ENCODE measurements around the gene RNF114.

RNF114 gene

DNA sequence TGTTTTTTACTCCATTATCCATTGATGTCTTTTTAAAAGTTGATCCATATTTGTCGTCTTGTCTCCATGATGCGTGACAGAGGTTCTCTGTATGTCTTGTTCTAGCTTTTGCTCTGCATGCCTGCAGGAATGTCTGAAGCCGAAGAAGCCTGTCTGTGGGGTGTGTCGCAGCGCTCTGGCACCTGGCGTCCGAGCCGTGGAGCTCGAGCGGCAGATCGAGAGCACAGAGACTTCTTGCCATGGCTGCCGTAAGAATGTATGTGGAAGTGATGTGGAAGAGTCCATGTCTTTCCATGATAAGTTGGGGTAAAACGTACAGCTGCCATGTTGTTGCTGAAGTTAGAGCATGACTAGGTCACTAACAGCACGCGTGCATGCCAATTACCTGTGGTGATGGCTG lies 5.3 kb downstream of the RNF114 start:
- POLR2A ChIA-PET, result no interaction called here
- H3K4me1 ChIP-seq (ENCODE audit: control insufficient read depth, insufficient read depth, low read length), result peaks cover 6% of the 10 kb centered on the region
- no peak overlapping the region for H3K27ac ChIP-seq (ENCODE audit: extremely low read depth, low read depth, low read length)
- TF ChIP-seq, protein P1, sequence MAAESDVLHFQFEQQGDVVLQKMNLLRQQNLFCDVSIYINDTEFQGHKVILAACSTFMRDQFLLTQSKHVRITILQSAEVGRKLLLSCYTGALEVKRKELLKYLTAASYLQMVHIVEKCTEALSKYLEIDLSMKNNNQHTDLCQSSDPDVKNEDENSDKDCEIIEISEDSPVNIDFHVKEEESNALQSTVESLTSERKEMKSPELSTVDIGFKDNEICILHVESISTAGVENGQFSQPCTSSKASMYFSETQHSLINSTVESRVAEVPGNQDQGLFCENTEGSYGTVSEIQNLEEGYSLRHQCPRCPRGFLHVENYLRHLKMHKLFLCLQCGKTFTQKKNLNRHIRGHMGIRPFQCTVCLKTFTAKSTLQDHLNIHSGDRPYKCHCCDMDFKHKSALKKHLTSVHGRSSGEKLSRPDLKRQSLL (tag by site-specific recombination; IDR thresholded peaks at IDR 0.05), result 0 out of 2 replicates have a peak, but pooled peaks have one; percentile 37
- no peak for TF ChIP-seq ZNF214 (tag by site-specific recombination; IDR thresholded peaks at IDR 0.05; ENCODE audit: borderline replicate concordance)
- H3K9me3 ChIP-seq (ENCODE audit: control insufficient read depth, insufficient read depth, low read depth, low read length), result no peaks in the 10 kb centered on the region
- CTCF ChIA-PET, result interaction anchor here (0.6 to 0.8 kb wide), 2 partner anchors 144 to 647 kb away, joined by 3 to 4 read pairs; no protein-coding TSS in a partner anchor
- H3K4me3 ChIP-seq (ENCODE audit: low read depth, low read length), result no peak overlapping the region
- peaks cover 24 to 68% of the 10 kb centered on the region in 2 experiments; a peak in 2 of 3 replicates for H3K36me3 ChIP-seq (ENCODE audit: control insufficient read depth in 2 of 2, insufficient read depth in 1 of 2, low read length in 2 of 2)

DNA sequence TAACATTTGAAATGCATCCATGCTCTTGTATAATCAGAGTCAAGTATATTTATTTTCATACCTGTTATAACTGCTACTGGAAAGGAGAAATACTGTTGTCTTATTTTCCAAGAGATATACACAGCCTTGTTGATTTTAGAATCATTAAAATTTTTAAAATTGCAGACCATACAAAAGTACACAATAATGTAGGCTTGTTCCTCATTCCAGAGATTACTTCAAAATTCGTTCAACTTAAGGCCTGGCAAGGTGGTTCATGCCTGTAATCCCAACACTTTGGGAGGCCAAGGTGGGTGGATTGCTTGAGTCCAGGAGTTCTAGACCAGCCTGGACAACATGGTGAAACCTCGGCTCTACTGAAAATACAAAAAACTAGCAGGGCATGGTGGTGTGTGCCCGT lies 6.1 kb downstream of the RNF114 start:
- POLR2A ChIA-PET, result no interaction called here

DNA sequence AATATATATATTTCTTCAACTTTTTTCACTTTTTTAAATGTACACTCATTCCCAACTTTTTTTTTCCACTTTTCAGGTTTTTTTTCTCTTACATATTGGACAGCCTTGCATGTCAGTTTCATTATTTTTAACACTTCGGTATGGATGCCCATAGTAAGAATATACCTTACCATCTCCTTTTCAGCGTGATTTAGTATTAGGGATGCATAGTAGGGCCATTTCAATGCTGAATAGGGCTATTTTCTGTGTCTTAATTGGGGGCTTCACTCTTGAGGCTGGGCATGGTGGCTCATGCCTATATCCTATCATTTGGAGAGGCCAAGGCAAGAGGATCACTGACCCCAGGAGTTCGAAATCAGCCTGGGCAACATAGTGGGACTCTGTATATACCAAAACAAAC lies 6.7 kb downstream of the RNF114 start:
- no peak for TF ChIP-seq MYNN (tag by site-specific recombination; IDR thresholded peaks at IDR 0.05; ENCODE audit: borderline replicate concordance)
- no peak for TF ChIP-seq ZNF202 (tag by site-specific recombination; IDR thresholded peaks at IDR 0.05; ENCODE audit: borderline replicate concordance)
- TF ChIP-seq ZSCAN16 (tag by site-specific recombination; IDR thresholded peaks at IDR 0.05), result no peak
- TF ChIP-seq, protein P2, sequence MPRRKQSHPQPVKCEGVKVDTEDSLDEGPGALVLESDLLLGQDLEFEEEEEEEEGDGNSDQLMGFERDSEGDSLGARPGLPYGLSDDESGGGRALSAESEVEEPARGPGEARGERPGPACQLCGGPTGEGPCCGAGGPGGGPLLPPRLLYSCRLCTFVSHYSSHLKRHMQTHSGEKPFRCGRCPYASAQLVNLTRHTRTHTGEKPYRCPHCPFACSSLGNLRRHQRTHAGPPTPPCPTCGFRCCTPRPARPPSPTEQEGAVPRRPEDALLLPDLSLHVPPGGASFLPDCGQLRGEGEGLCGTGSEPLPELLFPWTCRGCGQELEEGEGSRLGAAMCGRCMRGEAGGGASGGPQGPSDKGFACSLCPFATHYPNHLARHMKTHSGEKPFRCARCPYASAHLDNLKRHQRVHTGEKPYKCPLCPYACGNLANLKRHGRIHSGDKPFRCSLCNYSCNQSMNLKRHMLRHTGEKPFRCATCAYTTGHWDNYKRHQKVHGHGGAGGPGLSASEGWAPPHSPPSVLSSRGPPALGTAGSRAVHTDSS (tag by site-specific recombination; IDR thresholded peaks at IDR 0.05), result no peak
- TF ChIP-seq ZNF664 (tag by site-specific recombination; IDR thresholded peaks at IDR 0.05), result peak; percentile 88
- POLR2A ChIA-PET, result no interaction called here

More for the DNA sequence above, 6.1 kb downstream of the RNF114 start:
- Histone ChIP-seq H3K9me3 (ENCODE audit: control insufficient read depth, insufficient read depth, low read depth, low read length) (no peaks in the 10 kb centered on the region), H3K27ac (ENCODE audit: extremely low read depth, low read depth, low read length) (no peak overlapping the region), H3K4me1 (ENCODE audit: control insufficient read depth, insufficient read depth, low read length) (peaks cover 6% of the 10 kb centered on the region), H3K36me3 (ENCODE audit: control insufficient read depth in 2 of 2, insufficient read depth in 1 of 2, low read length in 2 of 2) (peaks cover 24 to 75% of the 10 kb centered on the region in 2 experiments; a peak in 2 of 3 replicates), H3K4me3 (ENCODE audit: low read depth, low read length) (no peak overlapping the region)
- TF ChIP-seq ZFHX2 (tag by site-specific recombination; conservative IDR thresholded peaks at IDR 0.05) (no peak), ZNF391 (tag by site-specific recombination; IDR thresholded peaks at IDR 0.05; ENCODE audit: borderline replicate concordance, low read depth) (no peak), KLF9 (tag by site-specific recombination; IDR thresholded peaks at IDR 0.05; ENCODE audit: low read depth) (no peak), ZNF202 (tag by site-specific recombination; IDR thresholded peaks at IDR 0.05; ENCODE audit: borderline replicate concordance) (no peak)
- TF ChIP-seq, protein P3, sequence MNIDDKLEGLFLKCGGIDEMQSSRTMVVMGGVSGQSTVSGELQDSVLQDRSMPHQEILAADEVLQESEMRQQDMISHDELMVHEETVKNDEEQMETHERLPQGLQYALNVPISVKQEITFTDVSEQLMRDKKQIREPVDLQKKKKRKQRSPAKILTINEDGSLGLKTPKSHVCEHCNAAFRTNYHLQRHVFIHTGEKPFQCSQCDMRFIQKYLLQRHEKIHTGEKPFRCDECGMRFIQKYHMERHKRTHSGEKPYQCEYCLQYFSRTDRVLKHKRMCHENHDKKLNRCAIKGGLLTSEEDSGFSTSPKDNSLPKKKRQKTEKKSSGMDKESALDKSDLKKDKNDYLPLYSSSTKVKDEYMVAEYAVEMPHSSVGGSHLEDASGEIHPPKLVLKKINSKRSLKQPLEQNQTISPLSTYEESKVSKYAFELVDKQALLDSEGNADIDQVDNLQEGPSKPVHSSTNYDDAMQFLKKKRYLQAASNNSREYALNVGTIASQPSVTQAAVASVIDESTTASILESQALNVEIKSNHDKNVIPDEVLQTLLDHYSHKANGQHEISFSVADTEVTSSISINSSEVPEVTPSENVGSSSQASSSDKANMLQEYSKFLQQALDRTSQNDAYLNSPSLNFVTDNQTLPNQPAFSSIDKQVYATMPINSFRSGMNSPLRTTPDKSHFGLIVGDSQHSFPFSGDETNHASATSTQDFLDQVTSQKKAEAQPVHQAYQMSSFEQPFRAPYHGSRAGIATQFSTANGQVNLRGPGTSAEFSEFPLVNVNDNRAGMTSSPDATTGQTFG (tag by site-specific recombination; IDR thresholded peaks at IDR 0.05; ENCODE audit: borderline replicate concordance), result no peak
- CTCF ChIA-PET, result interaction anchor here (0.6 to 0.8 kb wide), 3 partner anchors 96 to 646 kb away, joined by 3 read pairs; no protein-coding TSS in a partner anchor

DNA sequence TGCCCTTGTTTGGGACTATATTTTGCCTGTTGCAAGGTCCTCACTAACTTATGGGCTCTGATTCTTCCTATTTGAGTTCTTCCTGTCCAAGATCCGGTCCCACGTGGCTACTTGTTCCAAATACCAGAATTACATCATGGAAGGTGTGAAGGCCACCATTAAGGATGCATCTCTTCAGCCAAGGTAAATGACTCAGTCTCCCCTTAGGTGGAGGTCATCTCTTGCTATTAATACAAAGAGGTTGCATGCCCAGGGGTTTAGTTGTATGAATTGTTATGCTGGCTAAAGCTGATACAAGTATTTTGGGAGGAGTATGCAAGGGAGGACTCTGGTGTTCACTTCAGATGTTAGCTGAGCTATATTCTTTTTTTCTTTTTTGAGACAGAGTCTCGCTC lies 9.1 kb downstream of the RNF114 start:
- H3K9me3 ChIP-seq (ENCODE audit: control insufficient read depth, insufficient read depth, low read depth, low read length), result no peaks in the 10 kb centered on the region
- H3K36me3 ChIP-seq (ENCODE audit: control insufficient read depth in 2 of 2, insufficient read depth in 1 of 2, low read length in 2 of 2), result peaks cover 45 to 88% of the 10 kb centered on the region in 2 experiments; a peak in 2 of 3 replicates
- ChIA-PET POLR2A (interaction anchor here (0.6 to 0.9 kb wide), 2 partner anchors 9 to 38 kb away, joined by 3 read pairs; partner anchors contain the start of genes RNF114 and SNAI1), CTCF (interaction anchor here (2.2 kb wide), 1 partner anchor 20 kb away, joined by 7 read pairs; no protein-coding TSS in a partner anchor)
- H3K27ac ChIP-seq (ENCODE audit: extremely low read depth, low read depth, low read length), result no peak overlapping the region
- no peak for TF ChIP-seq ZNF561 (tag by site-specific recombination; IDR thresholded peaks at IDR 0.05; ENCODE audit: borderline replicate concordance)
- TF ChIP-seq, protein P4, sequence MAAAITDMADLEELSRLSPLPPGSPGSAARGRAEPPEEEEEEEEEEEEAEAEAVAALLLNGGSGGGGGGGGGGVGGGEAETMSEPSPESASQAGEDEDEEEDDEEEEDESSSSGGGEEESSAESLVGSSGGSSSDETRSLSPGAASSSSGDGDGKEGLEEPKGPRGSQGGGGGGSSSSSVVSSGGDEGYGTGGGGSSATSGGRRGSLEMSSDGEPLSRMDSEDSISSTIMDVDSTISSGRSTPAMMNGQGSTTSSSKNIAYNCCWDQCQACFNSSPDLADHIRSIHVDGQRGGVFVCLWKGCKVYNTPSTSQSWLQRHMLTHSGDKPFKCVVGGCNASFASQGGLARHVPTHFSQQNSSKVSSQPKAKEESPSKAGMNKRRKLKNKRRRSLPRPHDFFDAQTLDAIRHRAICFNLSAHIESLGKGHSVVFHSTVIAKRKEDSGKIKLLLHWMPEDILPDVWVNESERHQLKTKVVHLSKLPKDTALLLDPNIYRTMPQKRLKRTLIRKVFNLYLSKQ (tag by site-specific recombination; IDR thresholded peaks at IDR 0.05; ENCODE audit: borderline replicate concordance), result no peak
- no peak for TF ChIP-seq ZBTB7A (tag by site-specific recombination; IDR thresholded peaks at IDR 0.05; ENCODE audit: low read depth)
- TF ChIP-seq ZNF350 (tag by site-specific recombination; IDR thresholded peaks at IDR 0.05), result no peak
- TF ChIP-seq ZNF354C (tag by site-specific recombination; IDR thresholded peaks at IDR 0.05; ENCODE audit: borderline replicate concordance, low read depth), result no peak
- no peak for TF ChIP-seq ZNF19 (tag by site-specific recombination; IDR thresholded peaks at IDR 0.05; ENCODE audit: low read depth)
- TF ChIP-seq SP7 (tag by site-specific recombination; IDR thresholded peaks at IDR 0.05), result no peak
- TF ChIP-seq, protein P5, sequence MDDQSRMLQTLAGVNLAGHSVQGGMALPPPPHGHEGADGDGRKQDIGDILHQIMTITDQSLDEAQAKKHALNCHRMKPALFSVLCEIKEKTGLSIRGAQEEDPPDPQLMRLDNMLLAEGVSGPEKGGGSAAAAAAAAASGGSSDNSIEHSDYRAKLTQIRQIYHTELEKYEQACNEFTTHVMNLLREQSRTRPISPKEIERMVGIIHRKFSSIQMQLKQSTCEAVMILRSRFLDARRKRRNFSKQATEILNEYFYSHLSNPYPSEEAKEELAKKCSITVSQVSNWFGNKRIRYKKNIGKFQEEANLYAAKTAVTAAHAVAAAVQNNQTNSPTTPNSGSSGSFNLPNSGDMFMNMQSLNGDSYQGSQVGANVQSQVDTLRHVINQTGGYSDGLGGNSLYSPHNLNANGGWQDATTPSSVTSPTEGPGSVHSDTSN (CRISPR knock-in tag; IDR thresholded peaks at IDR 0.05), result no peak
- H3K4me3 ChIP-seq (ENCODE audit: low read depth, low read length), result no peak overlapping the region
- H3K4me1 ChIP-seq (ENCODE audit: control insufficient read depth, insufficient read depth, low read length), result no peaks in the 10 kb centered on the region

More for the DNA sequence above, 6.7 kb downstream of the RNF114 start:
- Histone ChIP-seq H3K9me3 (ENCODE audit: control insufficient read depth, insufficient read depth, low read depth, low read length) (no peaks in the 10 kb centered on the region), H3K4me1 (ENCODE audit: control insufficient read depth, insufficient read depth, low read length) (peaks cover 4% of the 10 kb centered on the region), H3K4me3 (ENCODE audit: low read depth, low read length) (no peak overlapping the region), H3K36me3 (ENCODE audit: control insufficient read depth in 2 of 2, insufficient read depth in 1 of 2, low read length in 2 of 2) (peaks cover 29 to 79% of the 10 kb centered on the region in 2 experiments; a peak in 2 of 3 replicates), H3K27ac (ENCODE audit: extremely low read depth, low read depth, low read length) (no peak overlapping the region)
- CTCF ChIA-PET, result interaction anchor here (0.6 kb wide), 1 partner anchor 639 kb away, joined by 3 read pairs; no protein-coding TSS in a partner anchor
